Measurements from ENCODE around the gene ATP11A.

DNA sequence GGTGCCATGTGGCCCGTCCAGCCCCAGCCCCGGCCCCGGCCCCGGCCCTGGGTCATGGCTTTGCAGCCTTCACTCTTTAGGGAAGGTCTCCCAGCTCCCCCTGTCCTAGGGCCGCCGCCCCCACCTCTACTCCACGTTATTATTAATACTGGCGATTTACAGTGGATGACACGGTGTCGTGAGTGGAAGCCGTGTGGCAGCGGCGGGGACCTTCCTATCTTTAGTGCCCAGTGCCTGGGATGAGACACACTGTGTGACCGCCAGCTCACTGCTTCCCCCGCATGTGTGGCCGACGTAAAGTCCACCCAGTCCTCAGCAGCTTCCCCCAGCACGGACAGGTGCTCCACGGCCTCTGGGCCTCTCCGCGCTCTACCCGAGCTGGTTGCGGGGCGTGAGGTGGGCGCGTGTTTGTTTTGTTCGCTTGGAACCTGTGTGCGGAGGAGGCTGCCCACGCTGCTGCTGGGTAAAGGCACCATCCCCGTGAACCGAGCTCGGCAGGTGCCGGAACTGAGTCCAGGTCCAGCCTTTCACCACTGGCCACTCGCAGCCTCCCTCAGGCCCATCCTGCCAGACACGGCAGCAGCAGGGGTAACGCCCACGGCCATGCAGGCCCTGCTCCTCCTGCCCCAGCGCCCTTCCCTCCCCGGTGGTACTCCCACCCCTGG, 208.2 kb downstream of the ATP11A start:
- TF ChIP-seq, protein P1, sequence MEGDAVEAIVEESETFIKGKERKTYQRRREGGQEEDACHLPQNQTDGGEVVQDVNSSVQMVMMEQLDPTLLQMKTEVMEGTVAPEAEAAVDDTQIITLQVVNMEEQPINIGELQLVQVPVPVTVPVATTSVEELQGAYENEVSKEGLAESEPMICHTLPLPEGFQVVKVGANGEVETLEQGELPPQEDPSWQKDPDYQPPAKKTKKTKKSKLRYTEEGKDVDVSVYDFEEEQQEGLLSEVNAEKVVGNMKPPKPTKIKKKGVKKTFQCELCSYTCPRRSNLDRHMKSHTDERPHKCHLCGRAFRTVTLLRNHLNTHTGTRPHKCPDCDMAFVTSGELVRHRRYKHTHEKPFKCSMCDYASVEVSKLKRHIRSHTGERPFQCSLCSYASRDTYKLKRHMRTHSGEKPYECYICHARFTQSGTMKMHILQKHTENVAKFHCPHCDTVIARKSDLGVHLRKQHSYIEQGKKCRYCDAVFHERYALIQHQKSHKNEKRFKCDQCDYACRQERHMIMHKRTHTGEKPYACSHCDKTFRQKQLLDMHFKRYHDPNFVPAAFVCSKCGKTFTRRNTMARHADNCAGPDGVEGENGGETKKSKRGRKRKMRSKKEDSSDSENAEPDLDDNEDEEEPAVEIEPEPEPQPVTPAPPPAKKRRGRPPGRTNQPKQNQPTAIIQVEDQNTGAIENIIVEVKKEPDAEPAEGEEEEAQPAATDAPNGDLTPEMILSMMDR (IDR thresholded peaks at IDR 0.05; ENCODE audit: poor library complexity): no peak
- no peak for TF ChIP-seq EZH2phosphoT487 (IDR thresholded peaks at IDR 0.05; ENCODE audit: low read depth, severe bottlenecking, unreplicated experiment)
